GM12878 (cell line): ENCODE measurements around the gene C2CD5. TPM values are rescaled to one million over a fixed set of nuclear protein-coding genes. Genes with fewer than 3 reads are reported as not detected.

Experiments used
- ATAC-seq: fragments of 200-7000 bp; cut with Tn5 transposase; 3 replicates; pipeline ENCODE4 v1.9.1; 2020; ENCODE audit warnings: mild to moderate bottlenecking, moderate library complexity
- BruUV-seq: library from RNA; stranded (reverse); fragments of 400-500 nt; replicated peaks from 2 replicates; lab custom pipeline; 2021; lab: Mats Ljungman, UMichigan
- CTCF ChIA-PET: fragments of 300-600 bp; sonication (Branson Sonifier 250); formaldehyde crosslinking; extraction: SDS; loops from one replicate; lab custom pipeline; 2021; ENCODE audit warnings: inconsistent platforms; lab: Yijun Ruan, JAX
- POLR2A ChIA-PET: fragments of 350-600 bp; formaldehyde crosslinking; extraction: SDS; loops from one replicate; lab custom pipeline; 2021; ENCODE audit warnings: inconsistent platforms; lab: Charles Lee
- RAD21 ChIA-PET: fragments of 300-600 bp; sonication (Branson Sonifier 250); formaldehyde crosslinking; loops from one replicate; lab custom pipeline; 2023; ENCODE audit warnings: antibody characterized with exemption; ENCODE audit not compliant: unreplicated experiment; lab: Charles Lee
- SMC1A ChIA-PET: fragments of 300-600 bp; sonication (Branson Sonifier 250); formaldehyde crosslinking; loops from one replicate; lab custom pipeline; 2023; ENCODE audit not compliant: unreplicated experiment, uncharacterized antibody; lab: Charles Lee
- DNase-seq: peaks from one replicate; pipeline ENCODE4 v3.0.0-alpha.2; 2011; ENCODE audit warnings: low read depth, low spot score
- FAIRE-seq: peaks from 3 replicates; lab custom pipeline; 2011; peaks lifted over from hg19 to GRCh38; lab: Jason Lieb, UNC
- H2AFZ ChIP-seq: 2 replicates; pipeline ENCODE4 v1.6.0; 2011; ENCODE audit warnings: low read depth, low read length, control low read depth; ENCODE audit not compliant: control insufficient read depth
- H3K27ac ChIP-seq: 2 replicates; pipeline ENCODE4 v1.5.1; 2011; ENCODE audit warnings: control low read depth; ENCODE audit not compliant: control insufficient read depth, insufficient read depth
- H3K27me3 ChIP-seq, 2 experiments: replicated peaks in 1 of 2; 2 replicates each; pipeline versions ENCODE4 v1.6.0 to v1.6.1; 2011; ENCODE audit warnings: low read length in 1 of 2; ENCODE audit not compliant: control insufficient read depth in 2 of 2, insufficient read depth in 2 of 2
- H3K36me3 ChIP-seq, 2 experiments: 2 replicates each; pipeline ENCODE4 v1.5.1; 2011; ENCODE audit warnings: low read length in 1 of 2; ENCODE audit not compliant: control insufficient read depth in 2 of 2, insufficient read depth in 2 of 2
- H3K4me1 ChIP-seq: 2 replicates; pipeline ENCODE4 v1.6.1; 2011; ENCODE audit warnings: mild to moderate bottlenecking, low read length, moderate library complexity, mixed read lengths; ENCODE audit not compliant: control insufficient read depth, insufficient read depth
- H3K4me2 ChIP-seq: 2 replicates; pipeline ENCODE4 v1.6.0; 2011; ENCODE audit warnings: control low read depth; ENCODE audit not compliant: control insufficient read depth, insufficient read depth
- H3K4me3 ChIP-seq: fragments of 200-600 bp; sonication (generic); 2 replicates; pipeline ENCODE4 v1.5.1; 2016
- H3K79me2 ChIP-seq: 2 replicates; pipeline ENCODE4 v1.6.0; 2011; ENCODE audit warnings: low read length; ENCODE audit not compliant: control insufficient read depth, insufficient read depth
- H3K9ac ChIP-seq: 2 replicates; pipeline ENCODE4 v1.8.0; 2011; ENCODE audit warnings: low read length, control low read depth, mixed read lengths; ENCODE audit not compliant: control insufficient read depth, insufficient read depth
- H3K9me3 ChIP-seq: replicated peaks from 3 replicates; pipeline ENCODE4 v1.5.1; 2011; ENCODE audit warnings: mild to moderate bottlenecking, low read length; ENCODE audit not compliant: control insufficient read depth, insufficient read depth
- H4K20me1 ChIP-seq: 2 replicates; pipeline ENCODE4 v1.6.0; 2011; ENCODE audit not compliant: control insufficient read depth, insufficient read depth
- CBX5 ChIP-seq: sonication (generic); IDR thresholded peaks from 2 replicates; pipeline ENCODE4 v1.6.1; 2016; ENCODE audit warnings: low read depth, moderate library complexity, mild to moderate bottlenecking, inconsistent platforms
- NFIC ChIP-seq: IDR thresholded peaks from 2 replicates; pipeline ENCODE4 v1.6.1; 2012; ENCODE audit warnings: low read depth, mild to moderate bottlenecking, inconsistent platforms, low read length, moderate library complexity
- NR2C2 ChIP-seq: IDR thresholded peaks from 2 replicates; pipeline ENCODE4 v1.6.1; 2011; ENCODE audit warnings: borderline replicate concordance, low read depth; ENCODE audit not compliant: control insufficient read depth, insufficient read length
- POLR2A ChIP-seq: IDR thresholded peaks from 2 replicates; pipeline ENCODE4 v1.6.1; 2011; ENCODE audit warnings: low read depth, mild to moderate bottlenecking, low read length
- POLR2AphosphoS5 ChIP-seq: IDR thresholded peaks from 2 replicates; pipeline ENCODE4 v1.6.1; 2011; ENCODE audit warnings: mild to moderate bottlenecking, low read length, inconsistent platforms
- STAT3 ChIP-seq: IDR thresholded peaks from 2 replicates; pipeline ENCODE4 v1.6.1; 2011; ENCODE audit warnings: low read depth, low read length, improper control_type of control experiment
- WRNIP1 ChIP-seq: IDR thresholded peaks from 2 replicates; pipeline ENCODE4 v1.6.1; 2011; ENCODE audit warnings: low read depth, low read length, improper control_type of control experiment, borderline replicate concordance
- WGBS: methylation state at CpG from one replicate; pipeline ENCODE4 v1.1.6; 2016; ENCODE audit warnings: low lambda C conversion rate; ENCODE audit not compliant: insufficient replicate concordance, insufficient coverage; ENCODE audit errors: missing lambda C conversion rate; 5-methylcytosine and 5-hydroxymethylcytosine counted together
- in situ Hi-C: fragments of 300-500 bp; cut with MboI; formaldehyde crosslinking; loops from 9 replicates; pipeline ENCODE4 v1.14.3; 2018; ENCODE audit warnings: mixed read lengths
- intact Hi-C: fragments of 100-400 bp; cut with micrococcal nuclease; formaldehyde crosslinking; loops from one replicate; pipeline ENCODE4 v1.14.2; 2022; ENCODE audit not compliant: unreplicated experiment
- polyA plus RNA-seq, 11 experiments: library from polyadenylated mRNA; depleted of rRNA in 4 of 11; unstranded in 6 of 11; stranded (reverse) in 5 of 11; fragments of >200 nt; fragmentation: Nextera tagmentation in 4 of 11; fragmentation: Illumina TruSeq in 1 of 11; extraction: Ambion mirVana in 4 of 11; extraction: Trizol in 1 of 11; gene quantifications; 1 replicate in 1 of 11; 2 replicates in 10 of 11; pipeline versions ENCODE4 v1.2.1 to v1.2.3, GENCODE V29; 2011 to 2016; ENCODE audit warnings: inconsistent platforms in 2 of 11, missing spikeins in 2 of 11, low read depth in 1 of 11
- total RNA-seq, 4 experiments: library from RNA; depleted of rRNA in 3 of 4; stranded (reverse); fragments of >200 nt in 3 of 4; fragmentation: Illumina TruSeq in 1 of 4; extraction: Trizol in 1 of 4; gene quantifications; 2 replicates each; pipeline versions ENCODE4 v1.2.1 to v1.2.3, GENCODE V29; 2013 to 2021
- TF ChIP-seq, protein P1 (sequence below): IDR thresholded peaks from 2 replicates; pipeline ENCODE4 v1.6.1; 2012; ENCODE audit warnings: low read length, inconsistent platforms

Gene C2CD5
- total and polyA plus RNA-seq, 10 of the 15 experiments (the other 5 are each of a cell fraction or from before 2014, with no cell fraction given): 7.7 to 55.0 (median 27.0) TPM

- no peak for TF ChIP-seq NR2C2
These were observed 24.9 kb upstream of the C2CD5 start (continued) for GRCh38 chr12:22569253-22569652.

- Histone ChIP-seq H2AFZ (no peak overlapping the region), H3K36me3 (no peaks in the 10 kb centered on the region), H3K9me3 (no peaks in the 10 kb centered on the region), H3K4me3 (no peak overlapping the region), H3K9ac (no peak overlapping the region), H3K4me1 (no peaks in the 10 kb centered on the region), H3K79me2 (no peaks in the 10 kb centered on the region), H3K27me3 (peaks cover 0 to 1% of the 10 kb centered on the region in 2 experiments; a peak in 1 of 4 replicates), H4K20me1 (no peaks in the 10 kb centered on the region), H3K4me2 (no peak overlapping the region), H3K27ac (no peak overlapping the region)
- ChIA-PET POLR2A (no interaction called here), SMC1A (interaction anchor here (1.1 kb wide), 1 partner anchor 11 kb away, joined by 3 read pairs; no protein-coding TSS in a partner anchor), CTCF (interaction anchor here (0.7 kb wide), 1 partner anchor 31 kb away, joined by 3 read pairs; no protein-coding TSS in a partner anchor), RAD21 (no interaction called here)
- DNase-seq (no peak), ATAC-seq (peak; percentile 37; the same call in 2 of the 3 replicates), FAIRE-seq (no peak)
- intact Hi-C loops: no loop called here
- 32% methylated on average over 4 of the region's 4 CpGs for WGBS
- TF ChIP-seq NFIC (no peak), WRNIP1 (no peak), CBX5 (no peak), POLR2A (no peak), POLR2AphosphoS5 (no peak), STAT3 (no peak)
- TF ChIP-seq, protein P1, sequence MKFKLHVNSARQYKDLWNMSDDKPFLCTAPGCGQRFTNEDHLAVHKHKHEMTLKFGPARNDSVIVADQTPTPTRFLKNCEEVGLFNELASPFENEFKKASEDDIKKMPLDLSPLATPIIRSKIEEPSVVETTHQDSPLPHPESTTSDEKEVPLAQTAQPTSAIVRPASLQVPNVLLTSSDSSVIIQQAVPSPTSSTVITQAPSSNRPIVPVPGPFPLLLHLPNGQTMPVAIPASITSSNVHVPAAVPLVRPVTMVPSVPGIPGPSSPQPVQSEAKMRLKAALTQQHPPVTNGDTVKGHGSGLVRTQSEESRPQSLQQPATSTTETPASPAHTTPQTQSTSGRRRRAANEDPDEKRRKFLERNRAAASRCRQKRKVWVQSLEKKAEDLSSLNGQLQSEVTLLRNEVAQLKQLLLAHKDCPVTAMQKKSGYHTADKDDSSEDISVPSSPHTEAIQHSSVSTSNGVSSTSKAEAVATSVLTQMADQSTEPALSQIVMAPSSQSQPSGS: no peak
- in situ Hi-C loops: no loop called here
- no TSS peak for BruUV-seq
These were observed 18.0 kb upstream of the C2CD5 start for GRCh38 chr12:22562036-22563028.
